Liver (tissue), 3 donors: ENCODE measurements around the gene KCNQ5.

ENCODE experiments used
- JUND ChIP-seq, 2 donors: IDR thresholded peaks; 2 replicates each; pipeline ENCODE4 v1.6.1; 2016; ENCODE audit warnings: antibody characterized with exemption in 2 of 2
- TF ChIP-seq, protein P1 (sequence below): fragments of 150-350 bp; IDR thresholded peaks from 2 replicates; pipeline ENCODE4 v1.5.1; 2017; ENCODE audit warnings: improper control_type of control experiment, low read depth, low read length; ENCODE audit not compliant: missing input control
- TF ChIP-seq, protein P2 (sequence below): IDR thresholded peaks from 2 replicates; pipeline ENCODE4 v1.6.1; 2016; ENCODE audit warnings: antibody characterized with exemption
- donor health status: healthy.
- donor health status: healthy.

DNA sequence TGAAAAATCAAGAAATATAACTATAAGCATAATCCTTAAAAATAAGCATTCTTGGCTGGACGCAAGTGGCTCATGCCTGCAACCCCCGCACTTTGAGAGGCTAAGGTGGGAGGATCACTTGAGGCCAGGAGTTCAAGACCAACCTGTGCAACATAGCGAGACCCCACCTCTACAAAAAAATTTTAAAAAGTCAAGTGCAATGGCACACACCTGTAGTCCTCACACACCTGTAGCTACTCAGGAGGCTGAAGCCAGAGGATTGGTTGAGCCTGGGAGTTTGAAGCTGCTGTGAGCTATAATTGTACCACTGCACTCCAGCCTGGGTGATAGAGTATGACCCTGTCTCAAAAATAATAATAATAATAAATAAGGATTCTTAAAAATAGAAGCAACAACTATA, 494.5 kb downstream of the KCNQ5 start:
- no peak for TF ChIP-seq JUND (IDR thresholded peaks at IDR 0.05)
- TF ChIP-seq, protein P1, sequence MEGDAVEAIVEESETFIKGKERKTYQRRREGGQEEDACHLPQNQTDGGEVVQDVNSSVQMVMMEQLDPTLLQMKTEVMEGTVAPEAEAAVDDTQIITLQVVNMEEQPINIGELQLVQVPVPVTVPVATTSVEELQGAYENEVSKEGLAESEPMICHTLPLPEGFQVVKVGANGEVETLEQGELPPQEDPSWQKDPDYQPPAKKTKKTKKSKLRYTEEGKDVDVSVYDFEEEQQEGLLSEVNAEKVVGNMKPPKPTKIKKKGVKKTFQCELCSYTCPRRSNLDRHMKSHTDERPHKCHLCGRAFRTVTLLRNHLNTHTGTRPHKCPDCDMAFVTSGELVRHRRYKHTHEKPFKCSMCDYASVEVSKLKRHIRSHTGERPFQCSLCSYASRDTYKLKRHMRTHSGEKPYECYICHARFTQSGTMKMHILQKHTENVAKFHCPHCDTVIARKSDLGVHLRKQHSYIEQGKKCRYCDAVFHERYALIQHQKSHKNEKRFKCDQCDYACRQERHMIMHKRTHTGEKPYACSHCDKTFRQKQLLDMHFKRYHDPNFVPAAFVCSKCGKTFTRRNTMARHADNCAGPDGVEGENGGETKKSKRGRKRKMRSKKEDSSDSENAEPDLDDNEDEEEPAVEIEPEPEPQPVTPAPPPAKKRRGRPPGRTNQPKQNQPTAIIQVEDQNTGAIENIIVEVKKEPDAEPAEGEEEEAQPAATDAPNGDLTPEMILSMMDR: no peak
- TF ChIP-seq, protein P2, sequence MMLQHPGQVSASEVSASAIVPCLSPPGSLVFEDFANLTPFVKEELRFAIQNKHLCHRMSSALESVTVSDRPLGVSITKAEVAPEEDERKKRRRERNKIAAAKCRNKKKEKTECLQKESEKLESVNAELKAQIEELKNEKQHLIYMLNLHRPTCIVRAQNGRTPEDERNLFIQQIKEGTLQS: no peak
